ENCODE data around the gene DGKI.

DGKI gene

GRCh38 chr7:137603043-137603442, 243.7 kb downstream of the DGKI start:
- H3K4me3 ChIP-seq (ENCODE audit: low read depth in 1 of 5, low read length in 5 of 5) = no peak overlapping the region
- H3K4me1 ChIP-seq (ENCODE audit: control insufficient read depth in 5 of 5, insufficient read depth in 5 of 5, low read length in 5 of 5) = no peaks in the 10 kb centered on the region
- no peaks in the 10 kb centered on the region for H3K27me3 ChIP-seq (ENCODE audit: control insufficient read depth in 5 of 5, insufficient read depth in 4 of 5, low read length in 5 of 5)
- H3K36me3 ChIP-seq (ENCODE audit: control insufficient read depth in 5 of 5, insufficient read depth in 5 of 5, low read length in 5 of 5) = no peaks in the 10 kb centered on the region
- H3K9me3 ChIP-seq (ENCODE audit: control insufficient read depth in 5 of 5, low read length in 5 of 5) = no peaks in the 10 kb centered on the region
- no peak overlapping the region for H3K9ac ChIP-seq (ENCODE audit: low read length in 5 of 5)
- H3K27ac ChIP-seq (ENCODE audit: low read depth, low read length) = no peak overlapping the region

DNA sequence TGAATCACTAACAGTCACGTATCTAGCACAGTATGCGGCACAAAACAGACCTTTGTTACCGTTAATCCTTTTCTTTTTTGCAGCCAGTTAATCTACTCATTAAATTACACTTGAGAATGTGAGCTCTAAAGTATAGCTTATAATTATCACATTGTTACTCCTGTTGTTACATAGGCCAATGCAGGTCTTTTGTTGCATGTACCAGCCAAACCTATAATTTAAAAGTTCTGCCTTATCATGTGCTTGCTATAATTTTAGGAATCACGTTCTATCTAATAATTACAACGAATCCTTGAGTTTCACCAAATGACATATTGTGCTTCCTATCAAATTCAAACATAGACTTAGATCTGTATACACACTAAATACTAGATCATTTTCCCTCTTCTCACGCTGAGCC, 245.1 kb downstream of the DGKI start:
- no peak overlapping the region for H3K4me3 ChIP-seq (ENCODE audit: low read depth in 1 of 5, low read length in 5 of 5)
- H3K27me3 ChIP-seq (ENCODE audit: control insufficient read depth in 5 of 5, insufficient read depth in 4 of 5, low read length in 5 of 5) = no peaks in the 10 kb centered on the region
- no peaks in the 10 kb centered on the region for H3K9me3 ChIP-seq (ENCODE audit: control insufficient read depth in 5 of 5, low read length in 5 of 5)

GRCh38 chr7:137597856-137598255, 248.9 kb downstream of the DGKI start:
- no peaks in the 10 kb centered on the region for H3K9me3 ChIP-seq (ENCODE audit: control insufficient read depth in 5 of 5, low read length in 5 of 5)
- no peak overlapping the region for H3K9ac ChIP-seq (ENCODE audit: low read length in 5 of 5)
- H3K27me3 ChIP-seq (ENCODE audit: control insufficient read depth in 5 of 5, insufficient read depth in 4 of 5, low read length in 5 of 5) = no peaks in the 10 kb centered on the region
- no peak overlapping the region for H3K27ac ChIP-seq (ENCODE audit: low read depth, low read length)
- H3K4me3 ChIP-seq (ENCODE audit: low read depth in 1 of 5, low read length in 5 of 5) = no peak overlapping the region
- H3K4me1 ChIP-seq (ENCODE audit: control insufficient read depth in 5 of 5, insufficient read depth in 5 of 5, low read length in 5 of 5) = no peaks in the 10 kb centered on the region
- peaks cover 0 to 9% (median 0%) of the 10 kb centered on the region in 5 donors for H3K36me3 ChIP-seq (ENCODE audit: control insufficient read depth in 5 of 5, insufficient read depth in 5 of 5, low read length in 5 of 5)

More for the DNA sequence above, 245.1 kb downstream of the DGKI start:
- Histone ChIP-seq H3K27ac (ENCODE audit: low read depth, low read length) (no peak overlapping the region), H3K4me1 (ENCODE audit: control insufficient read depth in 5 of 5, insufficient read depth in 5 of 5, low read length in 5 of 5) (no peaks in the 10 kb centered on the region), H3K9ac (ENCODE audit: low read length in 5 of 5) (no peak overlapping the region), H3K36me3 (ENCODE audit: control insufficient read depth in 5 of 5, insufficient read depth in 5 of 5, low read length in 5 of 5) (no peaks in the 10 kb centered on the region)

DNA sequence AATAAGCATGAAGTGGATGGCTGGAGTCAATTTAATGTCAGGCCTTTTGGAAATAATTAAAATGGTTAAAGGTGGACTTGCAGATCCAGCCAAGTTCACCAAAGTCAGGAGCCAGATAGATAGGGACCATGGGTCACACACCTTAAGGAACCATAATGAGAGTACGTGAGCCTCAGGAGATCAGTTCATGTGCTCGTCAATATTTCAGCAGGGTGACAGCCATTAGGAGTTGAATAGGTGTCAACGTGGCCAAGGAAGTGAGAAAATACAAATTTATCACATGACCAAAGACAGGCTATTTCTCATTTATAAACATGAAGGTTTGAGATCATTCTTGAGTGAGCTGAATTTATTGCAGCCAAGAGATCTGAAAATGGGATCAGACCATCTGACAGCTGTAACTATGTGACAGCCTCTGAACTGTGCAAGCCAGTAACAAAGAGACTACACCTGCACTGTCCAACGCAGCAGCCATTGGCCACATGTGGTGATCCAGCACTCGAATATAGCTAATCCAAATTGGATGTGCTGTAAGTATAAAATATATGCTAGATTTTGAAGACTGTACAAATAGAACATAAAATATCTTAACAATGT, 253.6 kb downstream of the DGKI start:
- H3K27ac ChIP-seq (ENCODE audit: low read depth, low read length) = no peak overlapping the region
- H3K9ac ChIP-seq (ENCODE audit: low read length in 5 of 5) = no peak overlapping the region
- no peak overlapping the region for H3K4me3 ChIP-seq (ENCODE audit: low read depth in 1 of 5, low read length in 5 of 5)
- H3K9me3 ChIP-seq (ENCODE audit: control insufficient read depth in 5 of 5, low read length in 5 of 5) = no peaks in the 10 kb centered on the region
- no peaks in the 10 kb centered on the region for H3K4me1 ChIP-seq (ENCODE audit: control insufficient read depth in 5 of 5, insufficient read depth in 5 of 5, low read length in 5 of 5)
- H3K36me3 ChIP-seq (ENCODE audit: control insufficient read depth in 5 of 5, insufficient read depth in 5 of 5, low read length in 5 of 5) = peaks cover 0 to 9% (median 0%) of the 10 kb centered on the region in 5 donors
- no peaks in the 10 kb centered on the region for H3K27me3 ChIP-seq (ENCODE audit: control insufficient read depth in 5 of 5, insufficient read depth in 4 of 5, low read length in 5 of 5)

DNA sequence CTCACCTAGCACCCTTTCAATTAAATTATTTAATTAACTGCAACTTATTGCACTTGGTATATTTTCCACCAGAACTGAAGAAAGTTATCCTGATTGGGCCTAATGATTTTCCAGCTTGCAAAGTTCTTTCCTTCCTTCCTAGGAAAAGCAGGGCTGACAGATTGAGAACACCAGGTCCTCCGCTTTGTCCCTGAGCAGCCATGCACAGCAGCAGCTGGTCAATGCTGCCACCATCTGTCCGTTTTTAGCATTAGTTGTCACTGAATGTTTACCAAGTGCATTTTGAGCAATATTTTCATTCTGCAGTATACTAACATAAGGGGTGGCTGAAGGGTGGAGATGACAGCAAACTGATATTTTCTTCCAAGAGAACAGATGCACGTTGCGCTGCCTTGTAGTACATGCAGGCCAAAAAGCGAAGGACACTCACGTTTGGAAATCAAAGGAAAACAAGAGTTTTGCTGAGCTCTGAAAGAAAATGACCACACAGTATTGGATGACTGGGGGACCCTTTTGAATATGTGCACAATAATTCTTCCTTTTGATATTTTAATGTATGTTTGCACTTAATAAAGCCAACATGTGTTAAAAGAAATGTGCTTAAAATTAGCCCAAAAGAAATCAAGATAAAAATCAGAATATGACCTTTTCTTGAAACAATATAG, 254.4 kb downstream of the DGKI start:
- Histone ChIP-seq H3K27ac (ENCODE audit: low read depth, low read length) (no peak overlapping the region), H3K9ac (ENCODE audit: low read length in 5 of 5) (no peak overlapping the region), H3K4me3 (ENCODE audit: low read depth in 1 of 5, low read length in 5 of 5) (no peak overlapping the region), H3K9me3 (ENCODE audit: control insufficient read depth in 5 of 5, low read length in 5 of 5) (no peaks in the 10 kb centered on the region), H3K4me1 (ENCODE audit: control insufficient read depth in 5 of 5, insufficient read depth in 5 of 5, low read length in 5 of 5) (no peaks in the 10 kb centered on the region), H3K36me3 (ENCODE audit: control insufficient read depth in 5 of 5, insufficient read depth in 5 of 5, low read length in 5 of 5) (peaks cover 0 to 9% (median 0%) of the 10 kb centered on the region in 5 donors), H3K27me3 (ENCODE audit: control insufficient read depth in 5 of 5, insufficient read depth in 4 of 5, low read length in 5 of 5) (no peaks in the 10 kb centered on the region)

DNA sequence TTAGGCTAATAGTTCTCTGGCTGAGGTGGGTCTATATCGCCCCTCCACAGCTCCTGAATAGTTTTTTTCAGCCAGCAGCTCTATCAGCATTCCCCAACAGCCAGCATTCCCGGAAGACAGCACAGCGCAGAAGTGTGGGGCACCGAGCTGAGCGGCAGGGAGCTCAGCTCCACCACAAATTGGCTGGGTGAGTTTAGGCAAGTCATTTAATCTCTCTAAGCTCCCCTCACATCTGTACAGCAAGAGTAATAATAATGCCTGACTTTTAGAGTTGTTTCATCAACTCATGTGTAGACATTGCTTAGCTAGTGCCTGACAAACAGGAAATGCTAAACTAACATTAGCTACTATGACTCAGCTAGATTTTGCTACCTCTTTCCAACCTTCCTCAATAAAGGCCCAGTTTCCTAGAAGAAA, 255.3 kb downstream of the DGKI start:
- Histone ChIP-seq H3K4me3 (ENCODE audit: low read depth in 1 of 5, low read length in 5 of 5) (no peak overlapping the region), H3K27ac (ENCODE audit: low read depth, low read length) (no peak overlapping the region), H3K9me3 (ENCODE audit: control insufficient read depth in 5 of 5, low read length in 5 of 5) (no peaks in the 10 kb centered on the region), H3K4me1 (ENCODE audit: control insufficient read depth in 5 of 5, insufficient read depth in 5 of 5, low read length in 5 of 5) (no peaks in the 10 kb centered on the region), H3K27me3 (ENCODE audit: control insufficient read depth in 5 of 5, insufficient read depth in 4 of 5, low read length in 5 of 5) (no peaks in the 10 kb centered on the region), H3K9ac (ENCODE audit: low read length in 5 of 5) (no peak overlapping the region), H3K36me3 (ENCODE audit: control insufficient read depth in 5 of 5, insufficient read depth in 5 of 5, low read length in 5 of 5) (peaks cover 0 to 9% (median 0%) of the 10 kb centered on the region in 5 donors)

DNA sequence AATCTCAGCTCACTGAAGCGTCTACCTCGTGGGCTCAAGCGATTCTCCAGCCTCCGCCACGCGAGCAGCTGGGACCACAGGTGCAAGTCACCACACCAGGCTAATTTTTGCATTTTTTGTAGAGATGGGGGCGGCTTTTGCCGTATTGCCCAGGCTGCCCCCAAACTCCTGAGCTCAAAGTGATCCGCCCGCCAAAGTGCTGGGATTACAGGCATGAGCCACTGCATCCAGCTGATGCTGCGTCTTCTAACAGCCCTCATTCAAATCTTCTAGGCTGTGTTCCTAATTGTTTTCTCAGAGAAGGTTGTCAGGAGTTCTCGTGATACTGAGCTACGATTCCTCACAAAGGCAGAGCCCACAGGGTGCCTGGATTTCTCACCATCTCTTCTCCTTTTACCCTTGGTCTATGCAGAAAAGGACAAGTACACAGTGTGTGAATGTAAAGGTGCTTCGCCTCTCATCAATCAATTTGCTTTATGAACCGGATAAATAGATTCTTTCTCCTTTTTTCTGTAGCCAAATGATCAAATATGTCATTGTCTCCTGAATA, 255.9 kb downstream of the DGKI start:
- Histone ChIP-seq H3K27me3 (ENCODE audit: control insufficient read depth in 5 of 5, insufficient read depth in 4 of 5, low read length in 5 of 5) (no peaks in the 10 kb centered on the region), H3K4me1 (ENCODE audit: control insufficient read depth in 5 of 5, insufficient read depth in 5 of 5, low read length in 5 of 5) (no peaks in the 10 kb centered on the region), H3K27ac (ENCODE audit: low read depth, low read length) (no peak overlapping the region), H3K9ac (ENCODE audit: low read length in 5 of 5) (no peak overlapping the region), H3K9me3 (ENCODE audit: control insufficient read depth in 5 of 5, low read length in 5 of 5) (no peaks in the 10 kb centered on the region), H3K4me3 (ENCODE audit: low read depth in 1 of 5, low read length in 5 of 5) (no peak overlapping the region), H3K36me3 (ENCODE audit: control insufficient read depth in 5 of 5, insufficient read depth in 5 of 5, low read length in 5 of 5) (peaks cover 0 to 6% (median 0%) of the 10 kb centered on the region in 5 donors)

GRCh38 chr7:137590071-137590755, 256.6 kb downstream of the DGKI start:
- H3K4me1 ChIP-seq (ENCODE audit: control insufficient read depth in 5 of 5, insufficient read depth in 5 of 5, low read length in 5 of 5) = no peaks in the 10 kb centered on the region

GRCh38 chr7:137587326-137587725, 259.4 kb downstream of the DGKI start:
- Histone ChIP-seq H3K27me3 (ENCODE audit: control insufficient read depth in 5 of 5, insufficient read depth in 4 of 5, low read length in 5 of 5) (no peaks in the 10 kb centered on the region), H3K9me3 (ENCODE audit: control insufficient read depth in 5 of 5, low read length in 5 of 5) (no peaks in the 10 kb centered on the region), H3K4me3 (ENCODE audit: low read depth in 1 of 5, low read length in 5 of 5) (no peak overlapping the region), H3K36me3 (ENCODE audit: control insufficient read depth in 5 of 5, insufficient read depth in 5 of 5, low read length in 5 of 5) (peaks cover 0 to 8% (median 0%) of the 10 kb centered on the region in 5 donors), H3K9ac (ENCODE audit: low read length in 5 of 5) (no peak overlapping the region), H3K4me1 (ENCODE audit: control insufficient read depth in 5 of 5, insufficient read depth in 5 of 5, low read length in 5 of 5) (no peaks in the 10 kb centered on the region), H3K27ac (ENCODE audit: low read depth, low read length) (no peak overlapping the region)

More at GRCh38 chr7:137590071-137590755, 256.6 kb downstream of the DGKI start:
- H3K36me3 ChIP-seq (ENCODE audit: control insufficient read depth in 5 of 5, insufficient read depth in 5 of 5, low read length in 5 of 5) = peaks cover 0 to 6% (median 0%) of the 10 kb centered on the region in 5 donors
- no peak overlapping the region for H3K4me3 ChIP-seq (ENCODE audit: low read depth in 1 of 5, low read length in 5 of 5)
- no peaks in the 10 kb centered on the region for H3K27me3 ChIP-seq (ENCODE audit: control insufficient read depth in 5 of 5, insufficient read depth in 4 of 5, low read length in 5 of 5)
- no peaks in the 10 kb centered on the region for H3K9me3 ChIP-seq (ENCODE audit: control insufficient read depth in 5 of 5, low read length in 5 of 5)
- H3K9ac ChIP-seq (ENCODE audit: low read length in 5 of 5) = no peak overlapping the region
- no peak overlapping the region for H3K27ac ChIP-seq (ENCODE audit: low read depth, low read length)

DNA sequence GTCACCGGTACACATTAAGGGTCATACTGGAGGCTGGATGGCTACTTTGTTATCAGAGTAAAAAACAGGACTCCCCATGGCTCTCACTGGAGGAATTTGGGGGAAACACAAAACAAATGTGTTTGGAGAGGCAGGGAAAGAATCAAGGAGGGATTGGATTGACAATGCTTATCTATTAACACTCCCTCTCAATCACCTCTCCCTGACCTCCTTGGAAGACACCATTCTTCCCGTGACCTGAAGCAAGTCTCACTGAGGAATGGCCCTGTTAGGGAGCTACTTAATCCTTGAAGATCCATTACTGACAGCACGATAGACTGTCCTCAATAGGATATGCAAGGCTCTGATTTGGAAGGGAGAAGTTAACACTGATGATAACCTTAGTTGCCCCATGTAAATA, 261.2 kb downstream of the DGKI start:
- H3K27ac ChIP-seq (ENCODE audit: low read depth, low read length) = no peak overlapping the region
- H3K4me1 ChIP-seq (ENCODE audit: control insufficient read depth in 5 of 5, insufficient read depth in 5 of 5, low read length in 5 of 5) = no peaks in the 10 kb centered on the region
- no peaks in the 10 kb centered on the region for H3K9me3 ChIP-seq (ENCODE audit: control insufficient read depth in 5 of 5, low read length in 5 of 5)
- H3K4me3 ChIP-seq (ENCODE audit: low read depth in 1 of 5, low read length in 5 of 5) = no peak overlapping the region
- H3K36me3 ChIP-seq (ENCODE audit: control insufficient read depth in 5 of 5, insufficient read depth in 5 of 5, low read length in 5 of 5) = peaks cover 0 to 16% (median 0%) of the 10 kb centered on the region in 5 donors
- H3K9ac ChIP-seq (ENCODE audit: low read length in 5 of 5) = no peak overlapping the region
- no peaks in the 10 kb centered on the region for H3K27me3 ChIP-seq (ENCODE audit: control insufficient read depth in 5 of 5, insufficient read depth in 4 of 5, low read length in 5 of 5)

All from subcutaneous abdominal adipose tissue (tissue), 5 donors.